ENCODE measurements around the gene CLRN1.

Gene CLRN1

DNA sequence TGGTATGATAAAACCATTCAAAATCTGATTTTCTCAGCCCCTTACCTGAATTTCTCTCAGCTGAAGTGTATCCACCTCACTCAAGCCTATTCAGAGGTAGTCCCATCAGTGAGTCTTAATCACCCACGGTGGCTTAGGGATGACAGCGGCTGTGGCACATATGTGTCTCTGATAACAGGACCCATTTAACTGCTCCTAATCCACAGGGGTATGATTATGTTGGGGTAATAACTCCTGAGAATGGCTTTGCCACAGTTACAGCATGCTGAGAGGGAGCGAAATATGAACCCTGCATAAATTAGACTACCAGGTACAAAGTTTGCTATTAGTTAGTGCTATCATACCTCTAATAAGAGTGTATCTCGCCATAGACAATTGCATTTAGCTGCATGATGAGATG is 10.6 kb downstream of the CLRN1 start:
- TF ChIP-seq, protein P1, sequence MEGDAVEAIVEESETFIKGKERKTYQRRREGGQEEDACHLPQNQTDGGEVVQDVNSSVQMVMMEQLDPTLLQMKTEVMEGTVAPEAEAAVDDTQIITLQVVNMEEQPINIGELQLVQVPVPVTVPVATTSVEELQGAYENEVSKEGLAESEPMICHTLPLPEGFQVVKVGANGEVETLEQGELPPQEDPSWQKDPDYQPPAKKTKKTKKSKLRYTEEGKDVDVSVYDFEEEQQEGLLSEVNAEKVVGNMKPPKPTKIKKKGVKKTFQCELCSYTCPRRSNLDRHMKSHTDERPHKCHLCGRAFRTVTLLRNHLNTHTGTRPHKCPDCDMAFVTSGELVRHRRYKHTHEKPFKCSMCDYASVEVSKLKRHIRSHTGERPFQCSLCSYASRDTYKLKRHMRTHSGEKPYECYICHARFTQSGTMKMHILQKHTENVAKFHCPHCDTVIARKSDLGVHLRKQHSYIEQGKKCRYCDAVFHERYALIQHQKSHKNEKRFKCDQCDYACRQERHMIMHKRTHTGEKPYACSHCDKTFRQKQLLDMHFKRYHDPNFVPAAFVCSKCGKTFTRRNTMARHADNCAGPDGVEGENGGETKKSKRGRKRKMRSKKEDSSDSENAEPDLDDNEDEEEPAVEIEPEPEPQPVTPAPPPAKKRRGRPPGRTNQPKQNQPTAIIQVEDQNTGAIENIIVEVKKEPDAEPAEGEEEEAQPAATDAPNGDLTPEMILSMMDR (conservative IDR thresholded peaks at IDR 0.05; ENCODE audit: low read depth, low read length) = no peak
- no peak overlapping the region for H3K4me3 ChIP-seq (ENCODE audit: low read length)
- DNase-seq (ENCODE audit: low read depth) = no peak

DNA sequence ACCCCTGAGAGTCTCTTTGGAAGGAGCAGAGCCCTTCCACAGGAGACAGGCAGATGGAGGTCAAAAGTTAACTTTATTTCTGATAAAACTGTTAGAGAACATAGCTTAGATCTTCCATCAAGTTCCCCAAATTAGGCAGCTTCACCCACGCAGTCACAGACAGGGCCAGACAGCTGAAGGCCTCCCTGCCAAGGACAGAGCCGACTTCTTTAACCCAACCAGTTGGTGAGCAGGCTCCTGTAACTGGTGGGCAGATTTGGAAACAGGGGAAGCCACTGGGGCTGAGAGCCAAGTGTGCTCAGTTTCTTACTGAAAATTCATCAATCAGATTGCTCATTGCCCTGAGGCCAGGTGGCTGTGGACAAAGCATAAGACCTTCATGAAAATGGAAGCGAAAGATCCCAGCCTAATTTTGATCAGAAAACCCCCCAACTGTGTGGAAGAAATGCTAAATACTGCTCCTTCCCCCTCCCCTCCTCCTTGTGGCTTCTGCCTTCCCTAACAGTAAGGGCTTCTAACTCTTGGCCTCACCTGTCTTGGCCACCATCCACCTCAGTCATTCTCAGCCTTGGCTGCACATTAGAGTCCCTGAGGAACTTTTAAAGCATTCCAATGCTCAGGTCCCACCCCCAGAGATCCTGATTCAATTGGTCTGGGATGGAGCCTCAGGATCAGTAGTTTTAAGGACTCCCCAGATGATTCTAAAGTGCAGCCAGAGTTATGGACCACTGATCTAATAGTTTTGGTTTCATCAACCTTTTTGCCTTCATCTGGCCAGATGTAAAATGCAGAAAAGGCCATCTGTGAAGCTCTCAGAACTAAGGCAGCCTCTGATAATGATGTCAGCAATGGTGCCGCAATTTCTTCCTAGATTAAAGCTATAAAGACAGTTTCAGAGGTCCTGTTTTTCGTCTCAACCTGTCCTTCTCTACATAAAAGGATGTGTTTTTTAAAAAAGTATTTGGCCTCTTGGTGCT is 11.5 kb downstream of the CLRN1 start:
- no peak for DNase-seq (ENCODE audit: low read depth)
- TF ChIP-seq, protein P1 (conservative IDR thresholded peaks at IDR 0.05; ENCODE audit: low read depth, low read length) = no peak
- H3K4me3 ChIP-seq (ENCODE audit: low read length) = no peak overlapping the region

DNA sequence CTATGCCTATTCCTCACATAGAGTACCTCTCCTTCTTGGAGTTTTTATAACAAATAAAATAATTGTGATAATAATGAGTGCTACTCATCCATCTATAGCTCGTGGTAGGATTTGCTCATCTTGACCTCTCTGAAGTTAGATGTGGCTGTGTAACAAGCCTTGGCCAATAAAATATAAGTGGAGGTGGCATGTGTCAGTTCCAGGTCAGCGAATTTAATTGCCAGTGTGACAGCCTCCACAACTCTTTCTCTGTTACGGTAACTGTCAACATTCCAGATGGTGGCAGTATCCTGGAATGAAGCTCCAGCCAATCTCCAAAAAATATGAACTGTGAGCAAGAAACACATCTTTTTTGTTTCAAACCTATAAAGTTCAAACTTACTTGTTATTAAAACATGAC is 13.8 kb downstream of the CLRN1 start:
- H3K4me3 ChIP-seq (ENCODE audit: low read length) = no peak overlapping the region
- TF ChIP-seq, protein P1 (conservative IDR thresholded peaks at IDR 0.05; ENCODE audit: low read depth, low read length) = no peak
- DNase-seq (ENCODE audit: low read depth) = no peak

DNA sequence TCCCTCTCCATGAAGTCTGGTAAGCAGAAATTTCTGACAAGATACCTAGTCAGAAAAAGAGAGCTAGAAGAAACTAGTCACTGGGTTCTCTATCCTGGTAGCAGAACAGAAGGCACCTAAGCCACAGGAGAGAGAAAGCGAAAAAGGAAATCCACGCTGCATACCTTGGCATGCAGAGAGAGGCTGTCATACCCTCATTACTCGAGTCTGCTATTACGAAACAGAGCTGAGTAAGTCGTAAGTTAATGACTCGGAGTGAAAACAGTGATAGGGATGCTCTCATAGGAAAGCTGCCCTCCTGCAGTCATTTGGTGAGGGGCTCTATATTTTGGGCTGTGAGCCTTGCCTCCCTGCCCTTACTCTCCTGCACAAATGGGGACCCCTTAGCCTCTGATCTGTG is 16.2 kb downstream of the CLRN1 start:
- DNase-seq (ENCODE audit: low read depth) = peak; percentile 28
- H3K4me3 ChIP-seq (ENCODE audit: low read length) = no peak overlapping the region
- TF ChIP-seq, protein P1 (conservative IDR thresholded peaks at IDR 0.05; ENCODE audit: low read depth, low read length) = no peak

DNA sequence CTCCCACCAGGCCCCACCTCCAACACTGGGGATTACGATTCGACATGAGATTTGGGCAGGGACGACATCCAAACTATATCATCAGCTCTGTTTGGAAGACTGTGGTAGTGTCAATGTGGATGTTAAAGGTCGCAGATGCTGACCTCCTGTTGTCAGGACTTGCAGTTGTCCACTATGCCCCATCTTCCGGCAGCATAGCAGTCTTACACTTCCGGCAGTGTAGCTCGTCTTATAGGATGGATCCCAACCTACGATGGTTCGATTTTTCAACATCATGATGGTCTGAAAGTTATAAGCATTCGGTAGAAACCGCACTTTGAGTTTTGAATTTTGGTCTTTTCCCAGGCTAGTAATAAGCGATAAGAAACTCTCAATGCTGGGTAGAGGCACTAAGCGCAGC is 20.6 kb downstream of the CLRN1 start:
- no peak overlapping the region for H3K4me3 ChIP-seq (ENCODE audit: low read length)
- DNase-seq (ENCODE audit: low read depth) = no peak
- TF ChIP-seq, protein P1 (conservative IDR thresholded peaks at IDR 0.05; ENCODE audit: low read depth, low read length) = no peak

DNA sequence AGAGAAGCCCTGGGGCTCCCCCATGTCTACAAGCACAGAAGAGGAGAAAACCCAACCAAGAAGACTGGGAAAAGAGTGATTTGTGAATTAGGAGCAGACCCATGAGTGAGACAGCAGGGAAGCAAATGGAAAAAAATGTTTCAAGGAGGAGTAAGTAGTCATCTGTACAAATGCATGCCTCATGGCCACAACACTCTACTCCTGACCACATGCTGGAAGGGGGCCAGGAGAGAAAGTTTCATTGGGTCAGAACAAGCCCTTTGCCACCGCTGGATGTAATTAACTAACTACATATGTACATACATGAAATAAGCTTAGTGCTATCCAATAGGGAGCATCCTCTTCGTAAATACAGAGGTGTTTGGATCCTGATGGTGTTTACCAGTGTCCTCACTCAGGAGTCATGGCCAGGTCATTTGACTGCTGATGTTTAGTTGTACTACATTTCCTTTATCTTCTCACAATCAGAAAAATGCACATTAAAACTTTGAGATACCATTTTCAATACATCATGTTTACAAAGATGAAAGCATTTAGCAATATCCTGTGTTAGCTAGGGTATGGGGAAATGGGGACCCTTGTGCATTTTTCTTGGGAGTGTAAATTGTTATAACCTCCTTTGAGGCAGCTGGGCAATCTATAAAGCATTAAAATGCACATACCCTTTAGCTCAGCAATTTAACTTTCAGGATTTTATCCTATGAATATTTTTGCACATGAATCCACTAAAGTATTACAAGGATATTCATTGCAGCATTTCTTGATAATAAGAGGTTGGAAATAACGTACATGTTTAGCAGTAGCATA is 27.1 kb downstream of the CLRN1 start:
- TF ChIP-seq, protein P1 (conservative IDR thresholded peaks at IDR 0.05; ENCODE audit: low read depth, low read length) = no peak
- no peak for DNase-seq (ENCODE audit: low read depth)
- H3K4me3 ChIP-seq (ENCODE audit: low read length) = no peak overlapping the region

Data from retinal pigment epithelial cell (primary cell).